Adrenal gland (tissue), 12 donors: ENCODE measurements around the gene MDK. TPM values are rescaled to one million over a fixed set of nuclear protein-coding genes. Genes with fewer than 3 reads are reported as not detected.

Experiments used
- DNase-seq, 7 donors: peaks; one replicate each; pipeline ENCODE4 v3.0.0-alpha.2; 2019 to 2020
- H3K27ac ChIP-seq, 5 donors: fragments of 200-600 bp; sonication (generic) in 4 of 5; 1 replicate in 3 of 5; 2 replicates in 2 of 5; pipeline versions ENCODE4 v1.5.1 to v1.8.0; 2016 to 2020; ENCODE audit warnings: mild to moderate bottlenecking in 1 of 5
- H3K27me3 ChIP-seq: fragments of 200-600 bp; 2 replicates; pipeline ENCODE4 v1.8.0; 2021
- H3K36me3 ChIP-seq, 2 donors: fragments of 200-600 bp; replicated peaks in 1 of 2; 1 replicate in 1 of 2; 2 replicates in 1 of 2; pipeline versions ENCODE4 v1.5.1 to v1.8.0; 2018 to 2022
- H3K4me1 ChIP-seq, 2 donors: fragments of 200-600 bp; replicated peaks in 1 of 2; 1 replicate in 1 of 2; 2 replicates in 1 of 2; pipeline versions ENCODE4 v1.5.1 to v1.8.0; 2018 to 2021
- H3K4me3 ChIP-seq, 4 donors: fragments of 200-600 bp; sonication (generic) in 3 of 4; one replicate each; pipeline ENCODE4 v1.5.1; 2016 to 2018
- H3K9me3 ChIP-seq, 3 donors: fragments of 200-600 bp; sonication (generic) in 1 of 3; replicated peaks in 1 of 3; 1 replicate in 2 of 3; 2 replicates in 1 of 3; pipeline versions ENCODE4 v1.5.1 to v1.8.0; 2016 to 2021
- CTCF ChIP-seq, 6 experiments: fragments of 450-650 bp in 4 of 6; fragments of 200-600 bp in 2 of 6; sonication (generic) in 1 of 6; IDR thresholded peaks; 1 replicate in 5 of 6; 2 replicates in 1 of 6; pipeline versions ENCODE4 v1.5.1 to v1.8.0; 2016 to 2021; ENCODE audit warnings: antibody characterized with exemption in 6 of 6, mild to moderate bottlenecking in 2 of 6, moderate library complexity in 1 of 6
- POLR2A ChIP-seq, 2 donors: fragments of 450-650 bp; IDR thresholded peaks; one replicate each; pipeline ENCODE4 v1.6.1; 2017; ENCODE audit warnings: antibody characterized with exemption in 2 of 2, mild to moderate bottlenecking in 2 of 2, moderate library complexity in 1 of 2
- WGBS, 4 donors: extraction: QIAGEN DNeasy Blood & Tissue Kit in 2 of 4; methylation state at CpG; one replicate each; pipeline versions ENCODE4 v1.1.5 to v1.1.7; 2013 to 2017; 5-methylcytosine and 5-hydroxymethylcytosine counted together
- intact Hi-C, 2 donors: fragments of 100-400 bp; cut with DNase I; formaldehyde crosslinking; loops; one replicate each; pipeline versions ENCODE4 v1.14.1 to v1.15.0; 2022 to 2023
- polyA plus RNA-seq, 3 donors: library from polyadenylated mRNA; stranded (reverse); fragments of 200-250 nt in 2 of 3; fragments of 350-450 nt in 1 of 3; fragmentation: Illumina TruSeq in 1 of 3; extraction: RNeasy Lipid Tissue Mini Kit (QIAGEN cat#74804) in 1 of 3; gene quantifications; one replicate each; pipeline ENCODE4 v1.2.3, GENCODE V29; 2013 to 2014
- total RNA-seq, 9 donors: library from RNA; depleted of rRNA in 4 of 9; stranded (reverse); fragments of >200 nt in 4 of 9; fragments of 120-200 nt in 1 of 9; fragmentation: NEBNext Ultra II Directional in 1 of 9; extraction: Animal tissue kit (Norgen Biotek cat#: 25700) in 1 of 9; gene quantifications; one replicate each; pipeline versions ENCODE4 v1.1.0 to v1.2.4, GENCODE V29; 2013 to 2023
- donor health status: healthy with polysubstance abuse.
- donor health status: Bipolar disorder and iron deficiency.
- donor health status: DM: yes; HTN: yes; CAD: no.
- donor health status: DM: no; HTN: no; CAD: no.
- donor health status: DM: no; HTN: no; CAD: no.
- donor health status: DM: yes; HTN: yes; CAD: no.

The MDK gene
- total and polyA plus RNA-seq, 12 donors, result 73.4 to 635 (median 128) TPM

GRCh38 chr11:46362156-46363030 lies 19.1 kb upstream of the MDK start:
- TF ChIP-seq CTCF (IDR thresholded peaks at IDR 0.05), result no peak
- TF ChIP-seq POLR2A (IDR thresholded peaks at IDR 0.05), result no peak
- DNase-seq, result no peak
- intact Hi-C loops, result no loop called here
- Histone ChIP-seq H3K27me3 (no peaks in the 10 kb centered on the region), H3K4me1 (peaks cover 20 to 37% of the 10 kb centered on the region in 2 donors), H3K4me3 (peak overlapping the region in 1 of 4 donors; percentile 45), H3K27ac (peak overlapping the region in 4 of 5 donors; percentile 72 to 93 (median 83)), H3K9me3 (no peaks in the 10 kb centered on the region), H3K36me3 (no peaks in the 10 kb centered on the region)
- WGBS, 4 donors, result 71 to 77% (median 74%) methylated on average over 9 to 20 of the region's 20 CpGs

GRCh38 chr11:46363031-46363407 lies 18.4 kb upstream of the MDK start:
- peaks cover 20 to 41% of the 10 kb centered on the region in 2 donors for H3K4me1 ChIP-seq
- peak overlapping the region in 4 of 5 donors; percentile 72 to 93 (median 83) for H3K27ac ChIP-seq

GRCh38 chr11:46363455-46364005 lies 17.9 kb upstream of the MDK start:
- Histone ChIP-seq H3K27ac (peak overlapping the region in 4 of 5 donors; percentile 72 to 93 (median 83)), H3K9me3 (no peaks in the 10 kb centered on the region), H3K36me3 (peaks cover 0 to 8% of the 10 kb centered on the region in 2 donors), H3K4me1 (peaks cover 20 to 41% of the 10 kb centered on the region in 2 donors), H3K27me3 (no peaks in the 10 kb centered on the region), H3K4me3 (peak overlapping the region in 1 of 4 donors; percentile 45)
- intact Hi-C loops, result no loop called here
- TF ChIP-seq CTCF (IDR thresholded peaks at IDR 0.05) (peak in 5 of 6 experiments; percentile 17 to 44 (median 29)), POLR2A (IDR thresholded peaks at IDR 0.05) (no peak)
- WGBS, 4 donors, result 20 to 38% (median 33%) methylated on average over 3 to 21 of the region's 21 CpGs; no CpG with 5 or more reads in 1 of the 4 donors
- peak; percentile 80 to 94 (median 91) for DNase-seq

More at GRCh38 chr11:46363031-46363407, 18.4 kb upstream of the MDK start:
- peaks cover 0 to 3% of the 10 kb centered on the region in 2 donors for H3K36me3 ChIP-seq
- TF ChIP-seq POLR2A (IDR thresholded peaks at IDR 0.05), result no peak
- no peak for TF ChIP-seq CTCF (IDR thresholded peaks at IDR 0.05)
- DNase-seq, result peak; percentile 72 to 92 (median 84)
- intact Hi-C loops, result no loop called here
- peak overlapping the region in 1 of 4 donors; percentile 45 for H3K4me3 ChIP-seq
- 29 to 47% (median 36%) methylated on average over 6 to 9 of the region's 9 CpGs for WGBS, 4 donors
- H3K27me3 ChIP-seq, result no peaks in the 10 kb centered on the region
- H3K9me3 ChIP-seq, result no peaks in the 10 kb centered on the region

GRCh38 chr11:46364056-46364455 lies 17.4 kb upstream of the MDK start:
- peaks cover 0 to 14% of the 10 kb centered on the region in 2 donors for H3K36me3 ChIP-seq
- no peak for TF ChIP-seq CTCF (IDR thresholded peaks at IDR 0.05)
- TF ChIP-seq POLR2A (IDR thresholded peaks at IDR 0.05), result no peak
- no peak for DNase-seq
- no peaks in the 10 kb centered on the region for H3K27me3 ChIP-seq
- peak overlapping the region in 3 of 5 donors; percentile 76 to 93 (median 90) for H3K27ac ChIP-seq
- intact Hi-C loops, result no loop called here
- no peaks in the 10 kb centered on the region for H3K9me3 ChIP-seq
- H3K4me3 ChIP-seq, result no peak overlapping the region
- WGBS, 4 donors, result 74 to 82% (median 79%) methylated on average over 7 to 9 of the region's 9 CpGs
- H3K4me1 ChIP-seq, result peaks cover 20 to 41% of the 10 kb centered on the region in 2 donors
